ENCODE measurements around the gene UBE2Z.
A peak's percentile ranks its signal among the peaks of the same experiment; 100 is the strongest.
"Not testable (repeated sequence)": the region's sequence is repeated elsewhere in the genome, so short reads cannot be mapped to it uniquely, and the experiment has no call there.

UBE2Z gene

GRCh38 chr17:48905987-48906515, 2.2 kb upstream of the UBE2Z start:
- no peak for DNase-seq

- peak; percentile 24 for DNase-seq
These were observed 527 bp upstream of the UBE2Z start for GRCh38 chr17:48907713-48908046.

DNA sequence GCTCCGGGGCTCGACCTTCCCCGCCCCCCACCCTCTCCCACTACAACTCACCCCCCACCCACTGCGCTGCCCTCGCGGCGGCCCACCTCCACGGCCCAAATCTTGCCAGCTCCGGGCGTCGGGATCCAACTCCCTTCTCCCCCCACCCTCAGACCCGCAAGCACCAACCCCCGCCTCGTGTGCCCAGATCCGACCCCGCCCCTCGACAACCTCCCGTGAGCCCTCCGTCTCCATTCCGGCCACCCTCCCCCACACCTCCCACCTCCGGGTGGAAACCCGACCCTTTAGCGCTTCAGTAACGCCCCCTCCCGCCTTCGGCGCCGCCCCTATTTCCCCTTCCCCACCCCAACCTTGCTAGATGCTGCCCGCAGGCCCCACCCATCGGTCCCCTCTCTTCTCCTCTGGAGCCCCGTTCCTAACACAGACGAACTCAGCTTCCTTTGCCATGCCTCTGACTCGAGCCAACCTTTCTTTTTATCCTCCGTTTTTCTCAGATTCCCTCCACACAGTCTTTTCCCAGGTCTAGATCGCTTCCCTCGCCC, 717 bp downstream of the UBE2Z start:
- DNase-seq, result peak; percentile 97

DNA sequence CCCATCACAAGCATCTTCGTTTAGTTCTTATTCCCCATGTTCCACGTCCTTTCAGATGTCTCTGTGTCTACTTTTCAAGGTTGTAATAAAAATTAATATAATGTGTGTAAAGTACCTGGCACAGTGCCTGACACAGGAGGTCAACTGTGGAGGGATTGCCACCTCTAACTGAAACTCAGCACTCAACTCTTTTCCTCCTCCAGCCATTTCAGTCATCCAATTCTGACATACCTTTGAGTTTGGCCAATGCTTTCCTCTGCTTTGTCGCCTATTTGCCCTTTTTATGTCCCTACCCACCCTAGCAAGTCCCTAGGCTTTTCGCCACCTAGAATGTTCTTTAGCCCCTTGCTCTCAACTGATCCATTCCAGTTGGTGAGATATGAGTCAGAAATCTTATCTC, 1.6 kb downstream of the UBE2Z start:
- DNase-seq, result no peak

DNA sequence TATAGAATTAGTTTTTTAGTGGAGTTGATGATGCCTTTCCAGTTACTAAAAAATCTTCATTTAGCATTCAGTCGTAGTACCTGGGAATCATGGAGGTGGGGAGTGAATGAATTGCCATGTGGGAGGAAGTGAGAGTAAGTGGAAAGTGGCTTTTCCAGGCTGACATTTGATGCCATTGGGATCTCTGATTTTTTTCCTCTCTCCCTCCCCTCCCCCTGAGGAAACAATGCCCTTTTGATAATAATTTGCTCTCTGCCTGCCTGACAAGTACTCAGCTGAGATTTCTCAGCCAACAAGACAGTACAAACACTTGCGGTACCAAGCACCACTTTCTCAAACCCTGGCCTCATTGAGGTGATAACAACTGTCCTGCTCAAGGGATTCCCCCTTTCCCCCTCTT, 2.2 kb downstream of the UBE2Z start:
- DNase-seq, result no peak

- no peak for DNase-seq
These were observed 4.3 kb downstream of the UBE2Z start for GRCh38 chr17:48912476-48912875.

DNA sequence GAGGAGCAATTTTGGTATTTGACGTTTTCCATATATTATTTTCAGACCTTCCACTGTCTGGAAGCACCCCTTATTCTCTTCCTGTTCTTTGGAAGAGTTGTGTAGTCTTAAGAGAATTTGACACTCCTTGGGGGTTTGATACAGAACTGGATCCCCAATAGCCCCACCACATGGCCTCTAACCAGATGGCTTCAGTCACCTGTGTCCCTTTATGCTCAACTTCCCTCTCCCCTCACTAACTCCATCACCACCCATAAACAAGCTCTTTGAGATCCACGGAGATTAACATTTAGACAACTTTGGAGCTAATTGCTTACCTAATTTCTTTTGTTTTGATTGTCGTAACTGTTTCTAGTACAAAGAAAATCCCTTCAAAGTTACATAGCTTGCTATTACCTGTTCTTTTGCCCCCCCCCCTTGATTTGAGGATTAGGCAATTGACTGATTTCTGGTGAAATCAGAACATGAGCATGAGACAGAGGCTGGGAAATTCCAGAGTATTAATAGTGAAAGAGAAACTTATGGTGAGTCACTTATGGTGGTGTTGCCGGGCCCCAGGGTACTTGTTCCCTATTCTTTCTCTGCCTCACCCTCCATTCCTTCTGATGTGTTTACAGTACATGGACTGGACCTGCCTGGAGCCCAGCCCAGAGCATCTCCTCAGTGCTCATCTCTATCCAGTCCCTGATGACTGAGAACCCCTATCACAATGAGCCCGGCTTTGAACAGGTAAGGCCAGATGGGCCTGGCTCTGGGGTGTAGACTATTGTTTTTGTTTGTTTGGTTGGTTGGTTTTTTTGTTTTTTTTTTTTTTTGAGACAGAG, 7.5 kb downstream of the UBE2Z start:
- DNase-seq, result no peak

DNA sequence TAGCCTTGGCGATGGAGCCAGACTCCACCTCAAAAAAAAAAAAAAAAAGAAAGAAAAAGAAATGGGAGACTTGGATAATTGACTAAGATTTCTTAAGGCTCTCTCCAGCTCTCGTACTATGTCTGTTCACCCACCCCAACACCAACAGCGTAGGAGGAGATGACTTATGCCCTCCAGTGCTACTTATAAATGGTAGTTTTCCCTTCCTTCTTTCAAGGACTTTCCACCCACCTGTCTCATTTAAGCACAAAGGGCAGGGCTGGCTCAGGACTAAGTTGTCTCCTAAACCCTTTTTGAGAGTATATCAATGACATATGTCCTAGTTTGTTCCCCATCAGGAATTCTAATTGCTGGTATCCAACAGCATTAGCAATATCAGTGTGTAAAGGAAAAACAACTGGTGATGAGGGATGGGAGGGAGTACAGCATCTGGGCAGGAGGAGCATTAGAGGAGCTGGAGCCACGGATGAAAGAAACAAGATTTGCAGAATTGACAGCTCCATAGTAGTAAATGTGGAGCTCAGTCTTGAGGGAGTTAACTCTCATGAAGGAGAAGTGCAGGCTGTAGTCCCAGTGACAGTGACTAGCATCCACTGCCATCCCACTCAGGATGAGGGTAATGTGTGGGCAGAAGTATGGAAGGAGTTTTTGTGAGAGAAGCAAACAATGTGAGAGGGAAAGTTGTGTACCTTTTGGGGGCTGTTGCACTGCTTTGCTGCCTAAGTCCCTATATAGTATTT, 17.2 kb downstream of the UBE2Z start:
- DNase-seq, result no peak

DNA sequence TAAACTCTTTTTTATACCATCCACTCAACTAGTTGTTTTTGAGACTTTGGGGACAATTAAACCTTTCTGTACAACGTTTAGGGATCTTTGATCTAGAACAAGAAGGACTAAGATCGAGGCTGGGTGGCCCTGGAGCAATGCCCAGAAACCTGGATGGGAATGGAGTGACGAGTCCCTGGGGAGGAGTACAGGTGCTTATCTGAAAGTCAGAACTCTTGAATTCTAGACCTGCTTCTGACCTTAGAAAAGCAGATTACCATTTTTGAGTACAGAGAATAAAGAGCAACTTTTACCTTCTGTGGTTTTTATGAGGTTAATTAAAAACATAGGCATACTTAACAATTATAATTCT, 17.8 kb downstream of the UBE2Z start:
- DNase-seq, result peak; percentile 3

- DNase-seq, result no peak
These were observed 20.0 kb downstream of the UBE2Z start for GRCh38 chr17:48927978-48928745.

- no peak for DNase-seq
These were observed 20.9 kb downstream of the UBE2Z start for GRCh38 chr17:48928876-48929811.

DNA sequence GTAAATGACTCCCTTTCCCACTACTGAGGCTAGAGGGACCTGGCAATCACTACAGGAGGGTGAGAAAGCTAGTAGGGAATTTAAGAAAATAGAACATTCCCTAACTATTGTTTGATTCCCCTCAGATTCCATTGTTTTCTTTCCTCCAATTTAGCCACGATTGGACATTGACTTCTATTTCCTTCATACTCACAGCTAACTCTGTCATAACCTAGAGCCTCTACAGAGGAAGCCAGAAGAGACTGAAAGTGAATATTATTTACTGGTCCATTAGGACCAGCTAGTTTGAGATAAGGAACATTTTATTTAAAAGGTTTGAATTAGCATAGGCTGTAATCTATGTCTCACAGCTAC, 21.6 kb downstream of the UBE2Z start:
- DNase-seq, result no peak

GRCh38 chr17:48930435-48930873, 22.2 kb downstream of the UBE2Z start:
- DNase-seq, result no peak

GRCh38 chr17:48933035-48933434, 24.8 kb downstream of the UBE2Z start:
- DNase-seq, result no peak

DNA sequence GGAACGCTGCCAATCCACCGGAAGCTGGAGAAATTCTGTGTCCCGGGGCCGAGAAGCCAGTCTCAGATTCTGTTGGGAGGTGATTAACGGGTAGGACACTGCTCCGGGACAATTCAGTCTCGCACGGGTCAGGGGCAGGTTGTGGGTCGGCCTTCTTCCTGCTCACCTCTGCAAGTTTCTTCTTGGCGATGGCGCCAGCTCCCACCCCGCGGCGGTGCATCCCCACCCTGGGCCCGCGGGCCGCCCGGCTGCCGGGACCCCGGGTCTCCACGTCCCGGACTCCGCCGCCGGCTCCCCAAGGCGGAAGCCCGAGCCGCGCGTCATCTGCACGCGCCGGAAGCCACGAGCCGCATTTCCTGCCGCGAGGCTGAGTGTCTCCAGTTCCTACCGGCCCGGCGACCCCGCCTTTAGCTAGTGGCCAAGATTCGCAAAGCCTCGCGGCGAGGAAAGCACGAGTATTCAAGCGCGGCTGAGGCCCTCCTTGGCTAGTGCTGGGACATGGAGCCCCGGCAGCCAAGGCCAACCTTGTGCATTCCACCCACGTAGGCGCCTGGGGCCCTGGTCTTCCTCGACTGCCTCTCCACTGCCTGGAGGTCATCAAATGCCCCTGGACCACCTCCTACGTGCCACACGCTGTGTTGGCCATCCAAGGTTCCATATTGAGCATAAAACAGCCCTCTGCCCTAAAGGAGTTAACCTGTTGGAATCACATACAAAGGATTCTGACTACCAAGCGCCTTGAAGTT, 36.5 kb downstream of the UBE2Z start, which contains the start of gene SNF8:
Gene SNF8 (minus strand): TSS at position 328 of the 746 bp plus-strand sequence. CDS start 108 bp downstream, at position 220.
- DNase-seq, result peak; percentile 85

- DNase-seq, result not testable (repeated sequence)
These were observed 37.0 kb downstream of the UBE2Z start for GRCh38 chr17:48945261-48945651.

- no peak for DNase-seq
These were observed 43.4 kb downstream of the UBE2Z start for GRCh38 chr17:48951572-48951971.

DNA sequence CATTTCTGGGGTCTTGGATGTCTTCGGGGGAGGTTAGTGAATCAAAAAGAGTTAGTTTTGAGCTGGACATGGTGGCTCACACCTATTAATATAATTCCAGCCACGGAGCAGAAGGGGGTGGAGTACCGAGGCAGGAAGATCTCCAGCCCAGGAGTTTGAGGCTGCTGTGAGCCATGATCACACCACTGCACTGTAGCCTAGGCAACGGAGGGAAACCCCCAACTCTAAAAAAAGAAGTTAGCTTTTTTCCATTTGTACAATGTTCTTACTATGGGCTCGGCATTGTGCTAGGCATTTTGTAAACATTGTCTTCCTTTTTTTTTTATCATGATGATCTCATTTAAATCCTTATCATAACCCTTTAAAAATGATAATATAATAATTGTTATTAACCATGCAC, 44.7 kb downstream of the UBE2Z start:
- no peak for DNase-seq

GRCh38 chr17:48954300-48954755, 46.1 kb downstream of the UBE2Z start:
- DNase-seq, result no peak

DNA sequence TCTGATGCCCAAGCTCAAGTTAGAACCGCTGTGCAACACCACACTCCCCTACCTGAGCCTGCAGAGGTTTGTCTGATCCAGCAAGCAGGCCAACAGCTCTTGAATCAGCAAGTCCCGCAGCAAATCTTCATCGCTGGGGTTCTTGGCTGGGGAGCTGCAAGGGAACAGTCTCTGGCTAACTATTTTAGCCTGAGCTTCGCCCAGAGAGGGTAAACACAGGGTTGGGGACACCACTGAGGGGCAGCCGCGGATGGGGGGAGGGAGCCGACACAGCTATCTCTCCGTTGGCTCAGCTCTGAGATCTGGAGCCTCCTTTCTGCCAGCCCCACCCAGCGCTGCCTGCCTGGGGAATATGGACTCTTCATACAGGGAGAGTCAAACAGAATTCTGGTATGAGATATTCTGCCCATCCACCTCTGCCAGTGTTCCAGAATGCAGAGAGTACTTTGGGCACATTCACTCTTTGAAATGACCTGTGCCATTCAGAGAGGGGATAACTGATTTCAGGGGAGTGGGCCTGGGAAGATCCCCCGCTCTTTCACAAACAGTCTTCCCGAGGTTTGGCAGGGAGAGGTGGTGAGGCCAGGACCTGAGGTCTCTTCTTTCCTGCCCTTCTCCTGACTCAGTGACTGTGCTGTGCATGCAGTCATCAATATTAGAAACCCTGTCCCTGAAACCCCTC, 52.8 kb downstream of the UBE2Z start:
- no peak for DNase-seq

Measured in NCI-H1436 (cell line).